HepG2 (cell line): ENCODE results near the gene PNLDC1. TPM values are rescaled to one million over a fixed set of nuclear protein-coding genes. Genes with fewer than 3 reads are reported as not detected.

ENCODE experiments used
- CBX2 ChIP-seq, 2 experiments: fragments of 200-600 bp in 1 of 2; sonication (generic); formaldehyde crosslinking in 1 of 2; IDR thresholded peaks; 2 replicates each; pipeline versions ENCODE4 v1.7.0 to v1.8.1; 2018 to 2022; ENCODE audit warnings: low read depth in 2 of 2, low read length in 1 of 2, mild to moderate bottlenecking in 1 of 2, missing genetic modification reagents in 1 of 2
- CENPX ChIP-seq: sonication (generic); formaldehyde crosslinking; IDR thresholded peaks from 2 replicates; pipeline ENCODE4 v1.9.0; 2021; ENCODE audit warnings: mild to moderate bottlenecking, missing genetic modification reagents, moderate library complexity
- GPN1 ChIP-seq: sonication (generic); formaldehyde crosslinking; IDR thresholded peaks from 2 replicates; pipeline ENCODE4 v1.5.1; 2020; ENCODE audit warnings: missing genetic modification reagents, borderline replicate concordance
- IRX3 ChIP-seq: sonication (generic); formaldehyde crosslinking; IDR thresholded peaks from 2 replicates; pipeline ENCODE4 v1.8.1; 2023; ENCODE audit warnings: mild to moderate bottlenecking, low read depth, missing genetic modification reagents, borderline replicate concordance
- KLF6 ChIP-seq: IDR thresholded peaks from 2 replicates; pipeline ENCODE4 v1.8.0; 2016; ENCODE audit warnings: missing biosample characterization, missing genetic modification reagents
- MTA1 ChIP-seq: sonication (generic); formaldehyde crosslinking; IDR thresholded peaks from 2 replicates; pipeline ENCODE4 v1.4.0; 2020; ENCODE audit warnings: missing genetic modification reagents, mild to moderate bottlenecking, borderline replicate concordance
- NCOA2 ChIP-seq: sonication (generic); formaldehyde crosslinking; IDR thresholded peaks from 2 replicates; pipeline ENCODE4 v1.8.0; 2022; ENCODE audit warnings: inconsistent platforms
- SP1 ChIP-seq, 2 experiments: fragments of 450-650 bp in 1 of 2; sonication (generic) in 1 of 2; formaldehyde crosslinking in 1 of 2; IDR thresholded peaks; 2 replicates each; pipeline versions ENCODE4 v1.4.0 to v1.6.1; 2016 to 2020; ENCODE audit warnings: missing genetic modification reagents in 1 of 2
- TCF12 ChIP-seq, 2 experiments: fragments of 450-650 bp in 1 of 2; sonication (generic) in 1 of 2; formaldehyde crosslinking in 1 of 2; IDR thresholded peaks; 2 replicates each; pipeline versions ENCODE4 v1.6.1 to v1.8.0; 2017 to 2022; ENCODE audit warnings: antibody characterized with exemption in 1 of 2, mild to moderate bottlenecking in 1 of 2, missing genetic modification reagents in 1 of 2, moderate library complexity in 1 of 2
- ZEB1 ChIP-seq: IDR thresholded peaks from 2 replicates; pipeline ENCODE4 v1.6.1; 2012; ENCODE audit warnings: mild to moderate bottlenecking, low read depth, inconsistent platforms; ENCODE audit not compliant: insufficient replicate concordance
- ZMYM2 ChIP-seq: sonication (generic); formaldehyde crosslinking; IDR thresholded peaks from 2 replicates; pipeline ENCODE4 v1.8.0; 2022; ENCODE audit warnings: mild to moderate bottlenecking, missing genetic modification reagents
- ZNF234 ChIP-seq: sonication (generic); formaldehyde crosslinking; conservative IDR thresholded peaks from 2 replicates; pipeline ENCODE4 v1.5.1; 2020; ENCODE audit warnings: mild to moderate bottlenecking, missing genetic modification reagents
- ZNF550 ChIP-seq: sonication (generic); formaldehyde crosslinking; IDR thresholded peaks from 2 replicates; pipeline ENCODE4 v1.4.0; 2020; ENCODE audit warnings: mild to moderate bottlenecking, missing genetic modification reagents, borderline replicate concordance
- ZNF816 ChIP-seq: sonication (generic); formaldehyde crosslinking; IDR thresholded peaks from 2 replicates; pipeline ENCODE4 v1.8.0; 2022; ENCODE audit warnings: missing genetic modification reagents, mild to moderate bottlenecking, borderline replicate concordance
- ZNF878 ChIP-seq: sonication (generic); formaldehyde crosslinking; IDR thresholded peaks from 2 replicates; pipeline ENCODE4 v1.8.1; 2023; ENCODE audit warnings: mild to moderate bottlenecking, missing genetic modification reagents, moderate library complexity
- polyA plus RNA-seq, 8 experiments: library from polyadenylated mRNA; depleted of rRNA in 3 of 8; stranded (reverse) in 7 of 8; unstranded in 1 of 8; fragments of >200 nt; fragmentation: Illumina TruSeq in 4 of 8; extraction: Trizol in 4 of 8; gene quantifications; 2 replicates each; pipeline versions ENCODE4 v1.2.1 to v1.2.3, GENCODE V29; 2011 to 2016; ENCODE audit warnings: low read depth in 4 of 8, missing spikeins in 1 of 8, mixed read lengths in 1 of 8; ENCODE audit not compliant: insufficient read depth in 1 of 8
- total RNA-seq, 5 experiments: library from RNA; depleted of rRNA; stranded (reverse); fragments of >200 nt; fragmentation: Illumina TruSeq; extraction: Trizol; gene quantifications; 2 replicates each; pipeline ENCODE4 v1.2.3, GENCODE V29; 2016; ENCODE audit warnings: low read depth in 1 of 5
- TF ChIP-seq, protein P1 (sequence below), 2 experiments: sonication (generic) in 1 of 2; formaldehyde crosslinking in 1 of 2; IDR thresholded peaks; 2 replicates each; pipeline versions ENCODE4 v1.5.1 to v1.6.1; 2011 to 2020; ENCODE audit warnings: borderline replicate concordance in 1 of 2, low read depth in 1 of 2, low read length in 1 of 2, mild to moderate bottlenecking in 1 of 2, missing genetic modification reagents in 1 of 2, moderate library complexity in 1 of 2
- TF ChIP-seq, protein P2 (sequence below): sonication (generic); formaldehyde crosslinking; IDR thresholded peaks from 2 replicates; pipeline ENCODE4 v1.4.0; 2020; ENCODE audit warnings: mild to moderate bottlenecking, missing genetic modification reagents

Gene PNLDC1
- total and polyA plus RNA-seq, 2 of the 13 experiments (the other 11 are each of a cell fraction or from before 2014, with no cell fraction given), result not detected

DNA sequence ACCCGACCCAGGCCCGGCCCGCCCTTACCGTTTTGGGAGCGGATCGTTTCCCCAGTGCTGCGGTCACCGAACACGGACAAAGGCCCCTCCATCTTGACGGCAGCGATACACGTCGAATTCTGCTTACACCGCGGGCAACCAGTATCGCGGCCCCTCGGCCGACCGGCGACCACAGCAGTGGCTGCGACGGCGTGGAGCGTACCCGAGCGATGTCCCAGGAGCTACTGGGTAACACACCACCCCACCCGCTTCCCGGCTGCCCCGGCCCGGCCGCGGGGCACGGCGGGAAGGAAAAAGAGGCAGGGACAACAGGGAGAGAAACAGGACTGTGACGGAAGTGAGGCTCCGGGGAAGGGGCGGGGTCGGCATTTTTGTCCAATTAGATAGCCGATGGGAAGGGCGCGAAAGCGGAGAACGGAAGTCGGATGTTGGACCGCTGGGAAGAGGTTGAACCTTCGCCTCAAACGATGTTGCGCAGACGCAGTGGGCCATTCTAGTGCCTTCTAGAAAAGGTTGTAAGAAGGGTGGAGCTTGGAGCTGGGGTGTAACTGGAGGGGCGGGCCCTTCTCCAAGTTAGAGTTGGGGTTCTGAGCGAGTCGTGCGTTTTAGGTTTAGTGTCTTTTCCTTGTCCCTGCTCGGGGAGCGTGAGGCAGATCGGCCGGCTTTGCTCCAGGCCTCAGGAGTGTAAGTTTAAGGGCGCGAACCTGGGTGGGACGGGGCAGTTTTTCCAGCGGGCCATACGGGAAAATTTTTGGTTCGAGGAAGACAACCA is 10.5 kb upstream of the PNLDC1 start, which contains the start of gene TCP1 (continued):
- 0 out of 2 replicates have a peak, but pooled peaks have one; percentile 41 for TF ChIP-seq ZNF550 (CRISPR knock-in tag)
- no peak; the same call in 1 of the 2 replicates for TF ChIP-seq ZNF878 (CRISPR knock-in tag)
- TF ChIP-seq, protein P1, sequence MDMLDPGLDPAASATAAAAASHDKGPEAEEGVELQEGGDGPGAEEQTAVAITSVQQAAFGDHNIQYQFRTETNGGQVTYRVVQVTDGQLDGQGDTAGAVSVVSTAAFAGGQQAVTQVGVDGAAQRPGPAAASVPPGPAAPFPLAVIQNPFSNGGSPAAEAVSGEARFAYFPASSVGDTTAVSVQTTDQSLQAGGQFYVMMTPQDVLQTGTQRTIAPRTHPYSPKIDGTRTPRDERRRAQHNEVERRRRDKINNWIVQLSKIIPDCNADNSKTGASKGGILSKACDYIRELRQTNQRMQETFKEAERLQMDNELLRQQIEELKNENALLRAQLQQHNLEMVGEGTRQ (IDR thresholded peaks at IDR 0.05; ENCODE audit: low read depth, low read length), result no peak
- TF ChIP-seq, protein P1 (CRISPR knock-in tag; IDR thresholded peaks at IDR 0.05; ENCODE audit: borderline replicate concordance), result no peak; the same call in 1 of the 2 replicates
- no peak for TF ChIP-seq ZEB1
- TF ChIP-seq, protein P2, sequence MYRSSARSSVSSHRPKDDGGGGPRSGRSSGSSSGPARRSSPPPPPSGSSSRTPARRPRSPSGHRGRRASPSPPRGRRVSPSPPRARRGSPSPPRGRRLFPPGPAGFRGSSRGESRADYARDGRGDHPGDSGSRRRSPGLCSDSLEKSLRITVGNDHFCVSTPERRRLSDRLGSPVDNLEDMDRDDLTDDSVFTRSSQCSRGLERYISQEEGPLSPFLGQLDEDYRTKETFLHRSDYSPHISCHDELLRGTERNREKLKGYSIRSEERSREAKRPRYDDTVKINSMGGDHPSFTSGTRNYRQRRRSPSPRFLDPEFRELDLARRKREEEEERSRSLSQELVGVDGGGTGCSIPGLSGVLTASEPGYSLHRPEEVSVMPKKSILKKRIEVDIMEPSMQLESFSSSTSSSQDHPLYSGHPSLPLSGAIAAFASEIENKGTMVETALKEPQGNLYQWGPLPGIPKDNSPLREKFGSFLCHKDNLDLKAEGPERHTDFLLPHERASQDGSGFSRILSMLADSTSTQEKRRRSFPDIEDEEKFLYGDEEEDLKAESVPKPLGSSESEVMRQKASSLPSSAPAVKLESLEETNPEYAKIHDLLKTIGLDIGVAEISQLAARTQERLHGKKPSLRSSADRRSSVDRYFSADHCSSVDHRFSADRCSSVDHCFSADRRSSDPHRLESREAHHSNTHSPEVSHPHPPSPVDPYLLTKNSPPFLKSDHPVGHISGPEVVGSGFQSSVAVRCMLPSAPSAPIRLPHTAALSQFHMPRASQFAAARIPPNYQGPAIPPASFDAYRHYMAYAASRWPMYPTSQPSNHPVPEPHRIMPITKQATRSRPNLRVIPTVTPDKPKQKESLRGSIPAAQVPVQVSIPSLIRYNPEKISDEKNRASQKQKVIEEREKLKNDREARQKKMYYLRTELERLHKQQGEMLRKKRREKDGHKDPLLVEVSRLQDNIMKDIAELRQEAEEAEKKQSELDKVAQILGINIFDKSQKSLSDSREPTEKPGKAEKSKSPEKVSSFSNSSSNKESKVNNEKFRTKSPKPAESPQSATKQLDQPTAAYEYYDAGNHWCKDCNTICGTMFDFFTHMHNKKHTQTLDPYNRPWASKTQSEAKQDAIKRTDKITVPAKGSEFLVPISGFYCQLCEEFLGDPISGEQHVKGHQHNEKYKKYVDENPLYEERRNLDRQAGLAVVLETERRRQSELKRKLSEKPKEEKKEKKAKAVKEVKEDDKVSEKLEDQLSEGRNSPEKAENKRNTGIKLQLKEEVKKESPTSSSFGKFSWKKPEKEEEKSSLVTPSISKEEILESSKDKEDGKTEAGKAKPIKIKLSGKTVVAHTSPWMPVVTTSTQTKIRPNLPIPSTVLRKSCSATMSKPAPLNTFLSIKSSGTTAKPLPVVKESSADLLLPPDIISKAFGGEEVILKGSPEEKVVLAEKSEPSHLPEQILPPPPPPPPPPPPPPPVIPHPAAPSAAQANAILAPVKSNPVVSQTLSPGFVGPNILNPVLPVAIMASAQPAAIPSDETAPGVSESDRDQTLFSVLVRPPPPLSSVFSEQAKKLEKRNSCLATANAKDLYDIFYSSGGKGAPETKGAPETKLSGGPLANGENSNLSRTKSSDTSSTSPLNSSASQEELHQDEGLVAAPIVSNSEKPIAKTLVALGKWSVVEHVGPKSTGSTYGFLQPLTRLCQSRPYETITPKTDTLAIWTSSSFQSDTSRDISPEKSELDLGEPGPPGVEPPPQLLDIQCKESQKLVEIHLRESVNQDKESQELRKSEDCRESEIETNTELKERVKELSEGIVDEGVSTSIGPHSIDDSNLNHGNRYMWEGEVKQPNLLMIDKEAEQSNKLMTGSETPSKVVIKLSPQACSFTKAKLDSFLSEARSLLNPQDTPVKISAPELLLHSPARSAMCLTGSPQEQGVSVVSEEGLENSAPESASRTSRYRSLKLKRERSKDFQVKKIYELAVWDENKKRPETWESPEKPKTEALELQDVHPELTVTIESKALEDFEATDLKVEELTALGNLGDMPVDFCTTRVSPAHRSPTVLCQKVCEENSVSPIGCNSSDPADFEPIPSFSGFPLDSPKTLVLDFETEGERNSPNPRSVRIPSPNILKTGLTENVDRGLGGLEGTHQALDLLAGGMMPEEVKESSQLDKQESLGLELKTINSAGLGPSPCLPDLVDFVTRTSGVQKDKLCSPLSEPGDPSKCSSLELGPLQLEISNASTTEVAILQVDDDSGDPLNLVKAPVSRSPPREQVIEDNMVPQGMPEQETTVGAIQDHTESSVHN (CRISPR knock-in tag), result peak; percentile 69
- TF ChIP-seq TCF12 (IDR thresholded peaks at IDR 0.05), result no peak
- peak; percentile 79; the same call in 1 of the 2 replicates for TF ChIP-seq TCF12 (CRISPR knock-in tag; IDR thresholded peaks at IDR 0.05)
- TF ChIP-seq MTA1 (CRISPR knock-in tag), result peak; percentile 61; the same call in 1 of the 2 replicates
- peak; percentile 79 for TF ChIP-seq ZMYM2 (CRISPR knock-in tag)
- no peak; the same call in 1 of the 2 replicates for TF ChIP-seq ZNF816
- no peak for TF ChIP-seq CENPX
- peak; percentile 4; the same call in 1 of the 2 replicates for TF ChIP-seq ZNF234 (CRISPR knock-in tag)
- peak; percentile 41; the same call in 1 of the 2 replicates for TF ChIP-seq GPN1 (CRISPR knock-in tag)
- peak; percentile 69 for TF ChIP-seq NCOA2 (CRISPR knock-in tag)
- no peak for TF ChIP-seq SP1 (IDR thresholded peaks at IDR 0.05)
- TF ChIP-seq SP1 (CRISPR knock-in tag; IDR thresholded peaks at IDR 0.05), result peak; percentile 81
- TF ChIP-seq KLF6 (CRISPR knock-in tag), result 0 out of 2 replicates have a peak, but pooled peaks have one; percentile 70
- peak; percentile 75 for TF ChIP-seq IRX3 (CRISPR knock-in tag)
- TF ChIP-seq CBX2 (IDR thresholded peaks at IDR 0.05; ENCODE audit: low read depth, low read length), result no peak
- no peak for TF ChIP-seq CBX2 (CRISPR knock-in tag; IDR thresholded peaks at IDR 0.05; ENCODE audit: low read depth)
